CD4-positive, CD25-positive, alpha-beta regulatory T cell (primary cell): ENCODE measurements around the gene TMEM14A. TPM values are rescaled to one million over a fixed set of nuclear protein-coding genes. Genes with fewer than 3 reads are reported as not detected.

ENCODE experiments used
- ATAC-seq, 2 donors: fragments of 150-1000 bp; cut with Tn5 transposase; one replicate each; pipeline ENCODE4 v1.10.0; 2021; ENCODE audit warnings: low read depth in 2 of 2, moderate number of reproducible peaks in 2 of 2, moderate library complexity in 1 of 2
- DNase-seq, 3 donors: peaks; one replicate each; pipeline versions ENCODE4 v3.0.0 to v3.0.0-alpha.2; 2012 to 2022; ENCODE audit warnings: mixed read lengths in 1 of 3
- H3K27ac ChIP-seq: one replicate; pipeline ENCODE4 v1.7.0; 2013; ENCODE audit warnings: mild to moderate bottlenecking, low read length; ENCODE audit not compliant: insufficient read depth, poor library complexity, severe bottlenecking
- H3K27me3 ChIP-seq: one replicate; pipeline ENCODE4 v1.7.0; 2013; ENCODE audit warnings: low read length; ENCODE audit not compliant: control insufficient read depth, insufficient read depth
- H3K36me3 ChIP-seq: one replicate; pipeline ENCODE4 v1.7.0; 2013; ENCODE audit warnings: mild to moderate bottlenecking, low read length, moderate library complexity; ENCODE audit not compliant: control insufficient read depth, insufficient read depth
- H3K4me1 ChIP-seq: 2 replicates; pipeline ENCODE4 v1.7.0; 2013; ENCODE audit warnings: mild to moderate bottlenecking, low read length; ENCODE audit not compliant: insufficient read depth, control insufficient read depth, poor library complexity, severe bottlenecking
- H3K4me3 ChIP-seq: one replicate; pipeline ENCODE4 v1.7.0; 2013; ENCODE audit warnings: low read depth, mild to moderate bottlenecking, low read length, moderate library complexity
- H3K9me3 ChIP-seq, 2 experiments: 1 replicate in 1 of 2; 2 replicates in 1 of 2; pipeline ENCODE4 v1.7.0; 2013; ENCODE audit warnings: low read length in 2 of 2, mild to moderate bottlenecking in 1 of 2, moderate library complexity in 1 of 2; ENCODE audit not compliant: control insufficient read depth in 2 of 2
- H3K27ac Mint-ChIP-seq, 3 donors: one replicate each; pipeline ENCODE4 v1.8.0; 2020 to 2022; ENCODE audit warnings: mild to moderate bottlenecking in 3 of 3, mixed read lengths in 3 of 3, moderate library complexity in 2 of 3
- H3K27me3 Mint-ChIP-seq: one replicate; pipeline ENCODE4 v1.8.0; 2022; ENCODE audit warnings: mild to moderate bottlenecking, mixed read lengths
- H3K36me3 Mint-ChIP-seq: one replicate; pipeline ENCODE4 v1.8.0; 2020; ENCODE audit warnings: mixed read lengths
- H3K4me1 Mint-ChIP-seq, 4 donors: one replicate each; pipeline ENCODE4 v1.8.0; 2020 to 2022; ENCODE audit warnings: mixed read lengths in 4 of 4, mild to moderate bottlenecking in 1 of 4
- H3K4me3 Mint-ChIP-seq, 4 donors: one replicate each; pipeline ENCODE4 v1.8.0; 2020 to 2022; ENCODE audit warnings: mild to moderate bottlenecking in 4 of 4, mixed read lengths in 4 of 4, moderate library complexity in 3 of 4
- H3K9me3 Mint-ChIP-seq, 7 donors: one replicate each; pipeline ENCODE4 v1.8.0; 2020 to 2022; ENCODE audit warnings: mixed read lengths in 7 of 7, mild to moderate bottlenecking in 3 of 7, moderate library complexity in 2 of 7
- polyA plus RNA-seq, 4 donors: library from polyadenylated mRNA; unstranded; fragments of 300-500 nt; fragmentation: Illumina TruSeq; gene quantifications; one replicate each; pipeline ENCODE4 v1.2.3, GENCODE V29; 2021
- total RNA-seq: library from RNA; stranded (reverse); gene quantifications from one replicate; pipeline ENCODE4 v1.2.3, GENCODE V29; 2022

TMEM14A gene
- total and polyA plus RNA-seq, 5 donors from 2014 or later = 8.0 to 55.0 (median 35.8) TPM

- Histone ChIP-seq H3K27ac (no peak overlapping the region), H3K4me3 (no peak overlapping the region), H3K4me1 (no peaks in the 10 kb centered on the region), H3K36me3 (no peaks in the 10 kb centered on the region), H3K27me3 (peaks cover 6% of the 10 kb centered on the region), H3K9me3 (no peaks in the 10 kb centered on the region)
- Mint-ChIP-seq H3K4me1 (no peaks in the 10 kb centered on the region), H3K36me3 (no peaks in the 10 kb centered on the region), H3K4me3 (no peak overlapping the region), H3K27ac (no peak overlapping the region), H3K9me3 (peaks cover 0 to 3% (median 0%) of the 10 kb centered on the region in 7 donors), H3K27me3 (peaks cover 30% of the 10 kb centered on the region)
- no peak for DNase-seq
- no peak for ATAC-seq
Measured at GRCh38 chr6:52720321-52720720, 49.4 kb downstream of the TMEM14A start.

GRCh38 chr6:52724042-52724405 lies 53.1 kb downstream of the TMEM14A start:
- Mint-ChIP-seq H3K4me3 (no peak overlapping the region), H3K9me3 (peaks cover 0 to 3% (median 0%) of the 10 kb centered on the region in 7 donors), H3K27me3 (peaks cover 29% of the 10 kb centered on the region), H3K27ac (peak overlapping the region in 1 of 3 donors; percentile 67), H3K36me3 (no peaks in the 10 kb centered on the region), H3K4me1 (no peaks in the 10 kb centered on the region)
- H3K27ac ChIP-seq = no peak overlapping the region
- H3K4me3 ChIP-seq = no peak overlapping the region
- no peaks in the 10 kb centered on the region for H3K36me3 ChIP-seq
- H3K4me1 ChIP-seq = no peaks in the 10 kb centered on the region
- H3K27me3 ChIP-seq = peaks cover 6% of the 10 kb centered on the region
- DNase-seq (no peak), ATAC-seq (no peak)
- no peaks in the 10 kb centered on the region for H3K9me3 ChIP-seq

- Histone ChIP-seq H3K36me3 (no peaks in the 10 kb centered on the region), H3K27ac (no peak overlapping the region), H3K27me3 (peaks cover 6% of the 10 kb centered on the region), H3K4me3 (no peak overlapping the region), H3K4me1 (no peaks in the 10 kb centered on the region), H3K9me3 (no peaks in the 10 kb centered on the region)
- ATAC-seq (peak; percentile 70 to 79), DNase-seq (peak; percentile 12 to 60 (median 25))
- Mint-ChIP-seq H3K27me3 (peaks cover 29% of the 10 kb centered on the region), H3K27ac (no peak overlapping the region), H3K36me3 (no peaks in the 10 kb centered on the region), H3K9me3 (peaks cover 0 to 3% (median 0%) of the 10 kb centered on the region in 7 donors), H3K4me1 (no peaks in the 10 kb centered on the region), H3K4me3 (no peak overlapping the region)
Measured at GRCh38 chr6:52724406-52725121, 53.7 kb downstream of the TMEM14A start.

GRCh38 chr6:52725143-52725534 lies 54.2 kb downstream of the TMEM14A start:
- no peak overlapping the region for H3K4me3 Mint-ChIP-seq
- H3K27ac ChIP-seq = no peak overlapping the region
- H3K4me1 Mint-ChIP-seq = no peaks in the 10 kb centered on the region
- H3K27ac Mint-ChIP-seq = no peak overlapping the region
- H3K4me1 ChIP-seq = no peaks in the 10 kb centered on the region
- peaks cover 29% of the 10 kb centered on the region for H3K27me3 Mint-ChIP-seq
- peaks cover 0 to 3% (median 0%) of the 10 kb centered on the region in 7 donors for H3K9me3 Mint-ChIP-seq
- no peaks in the 10 kb centered on the region for H3K9me3 ChIP-seq
- peaks cover 6% of the 10 kb centered on the region for H3K27me3 ChIP-seq
- ATAC-seq = no peak
- no peaks in the 10 kb centered on the region for H3K36me3 Mint-ChIP-seq
- H3K36me3 ChIP-seq = no peaks in the 10 kb centered on the region
- no peak overlapping the region for H3K4me3 ChIP-seq
- no peak for DNase-seq

GRCh38 chr6:52725535-52726192 lies 54.8 kb downstream of the TMEM14A start:
- no peaks in the 10 kb centered on the region for H3K4me1 ChIP-seq
- H3K27ac ChIP-seq = no peak overlapping the region
- peaks cover 0 to under 1% (median 0%) of the 10 kb centered on the region in 7 donors for H3K9me3 Mint-ChIP-seq
- H3K4me1 Mint-ChIP-seq = no peaks in the 10 kb centered on the region
- H3K27ac Mint-ChIP-seq = no peak overlapping the region
- H3K4me3 Mint-ChIP-seq = no peak overlapping the region
- H3K36me3 ChIP-seq = no peaks in the 10 kb centered on the region
- H3K9me3 ChIP-seq = no peaks in the 10 kb centered on the region
- H3K36me3 Mint-ChIP-seq = no peaks in the 10 kb centered on the region
- no peak overlapping the region for H3K4me3 ChIP-seq
- DNase-seq (no peak), ATAC-seq (no peak)
- H3K27me3 Mint-ChIP-seq = peaks cover 26% of the 10 kb centered on the region
- H3K27me3 ChIP-seq = peaks cover 6% of the 10 kb centered on the region

GRCh38 chr6:52726193-52726542 lies 55.3 kb downstream of the TMEM14A start:
- ATAC-seq (no peak), DNase-seq (no peak)
- Histone ChIP-seq H3K36me3 (no peaks in the 10 kb centered on the region), H3K27ac (no peak overlapping the region), H3K27me3 (peaks cover 6% of the 10 kb centered on the region), H3K9me3 (no peaks in the 10 kb centered on the region), H3K4me3 (no peak overlapping the region), H3K4me1 (no peaks in the 10 kb centered on the region)
- no peaks in the 10 kb centered on the region for H3K9me3 Mint-ChIP-seq
- H3K4me1 Mint-ChIP-seq = no peaks in the 10 kb centered on the region
- H3K4me3 Mint-ChIP-seq = no peak overlapping the region
- peaks cover 22% of the 10 kb centered on the region for H3K27me3 Mint-ChIP-seq
- H3K36me3 Mint-ChIP-seq = no peaks in the 10 kb centered on the region
- H3K27ac Mint-ChIP-seq = no peak overlapping the region

- Mint-ChIP-seq H3K27ac (no peak overlapping the region), H3K27me3 (peaks cover 23% of the 10 kb centered on the region), H3K4me1 (no peaks in the 10 kb centered on the region), H3K36me3 (no peaks in the 10 kb centered on the region), H3K9me3 (no peaks in the 10 kb centered on the region), H3K4me3 (no peak overlapping the region)
- Histone ChIP-seq H3K27ac (no peak overlapping the region), H3K27me3 (peaks cover 2% of the 10 kb centered on the region), H3K4me3 (no peak overlapping the region), H3K9me3 (no peaks in the 10 kb centered on the region), H3K4me1 (no peaks in the 10 kb centered on the region), H3K36me3 (no peaks in the 10 kb centered on the region)
- DNase-seq (no peak), ATAC-seq (no peak)
Measured at GRCh38 chr6:52726741-52727535, 56.0 kb downstream of the TMEM14A start.
